ENCODE results near the gene SCARB1. TPM values are rescaled to one million over a fixed set of nuclear protein-coding genes. Genes with fewer than 3 reads are reported as not detected.

Gene SCARB1
- total and polyA plus RNA-seq, 9 donors = 20.8 to 1,262 (median 81.7) TPM

DNA sequence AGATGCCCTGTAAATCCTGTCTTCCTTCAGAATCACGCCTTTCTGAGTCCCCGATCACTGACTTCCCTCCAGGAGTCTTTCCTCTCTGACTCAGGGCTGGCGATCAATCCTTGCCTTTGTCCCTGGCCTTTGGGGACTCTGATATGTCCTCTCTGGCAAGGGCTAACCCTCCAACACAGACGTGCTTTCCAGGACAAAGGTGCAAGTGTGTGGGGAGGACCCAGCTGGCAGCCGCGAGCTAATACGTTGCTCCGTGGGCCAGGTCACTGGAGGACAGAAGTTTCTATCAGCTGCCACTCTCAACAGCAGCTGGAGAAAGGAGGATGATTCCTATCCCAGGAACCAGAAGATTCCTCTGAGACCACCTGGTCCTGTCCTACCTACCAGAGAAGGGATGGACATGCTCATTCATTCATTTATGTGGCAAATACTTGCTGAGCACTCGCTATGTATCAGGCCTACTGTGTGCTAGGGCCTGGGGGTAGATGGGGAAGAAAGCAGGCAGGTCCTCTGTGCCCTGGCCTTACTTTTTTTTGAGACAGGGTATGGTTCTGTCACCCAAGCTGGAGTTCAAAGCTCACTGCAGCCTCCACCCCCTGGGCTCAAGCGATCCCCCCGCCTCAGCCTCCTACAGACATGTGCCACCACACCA lies 8.5 kb upstream of the SCARB1 start:
- no peaks in the 10 kb centered on the region for H3K9me3 ChIP-seq
- DNase-seq = no peak
- no peak for TF ChIP-seq EP300 (IDR thresholded peaks at IDR 0.05)
- TF ChIP-seq, protein P1, sequence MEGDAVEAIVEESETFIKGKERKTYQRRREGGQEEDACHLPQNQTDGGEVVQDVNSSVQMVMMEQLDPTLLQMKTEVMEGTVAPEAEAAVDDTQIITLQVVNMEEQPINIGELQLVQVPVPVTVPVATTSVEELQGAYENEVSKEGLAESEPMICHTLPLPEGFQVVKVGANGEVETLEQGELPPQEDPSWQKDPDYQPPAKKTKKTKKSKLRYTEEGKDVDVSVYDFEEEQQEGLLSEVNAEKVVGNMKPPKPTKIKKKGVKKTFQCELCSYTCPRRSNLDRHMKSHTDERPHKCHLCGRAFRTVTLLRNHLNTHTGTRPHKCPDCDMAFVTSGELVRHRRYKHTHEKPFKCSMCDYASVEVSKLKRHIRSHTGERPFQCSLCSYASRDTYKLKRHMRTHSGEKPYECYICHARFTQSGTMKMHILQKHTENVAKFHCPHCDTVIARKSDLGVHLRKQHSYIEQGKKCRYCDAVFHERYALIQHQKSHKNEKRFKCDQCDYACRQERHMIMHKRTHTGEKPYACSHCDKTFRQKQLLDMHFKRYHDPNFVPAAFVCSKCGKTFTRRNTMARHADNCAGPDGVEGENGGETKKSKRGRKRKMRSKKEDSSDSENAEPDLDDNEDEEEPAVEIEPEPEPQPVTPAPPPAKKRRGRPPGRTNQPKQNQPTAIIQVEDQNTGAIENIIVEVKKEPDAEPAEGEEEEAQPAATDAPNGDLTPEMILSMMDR (IDR thresholded peaks at IDR 0.05) = no peak
- TF ChIP-seq POLR2A (IDR thresholded peaks at IDR 0.05) = no peak
- H3K27ac ChIP-seq = no peak overlapping the region
- no peaks in the 10 kb centered on the region for H3K36me3 ChIP-seq
- no peak overlapping the region for H3K4me3 ChIP-seq
- intact Hi-C loops (cut with DNase I) = no loop called here
- no peaks in the 10 kb centered on the region for H3K27me3 ChIP-seq
- WGBS, 3 donors = 71 to 80% (median 80%) methylated on average over 11 of the region's 11 CpGs
- H3K4me1 ChIP-seq (ENCODE audit: insufficient read depth) = peaks cover 2% of the 10 kb centered on the region

- H3K27ac ChIP-seq = no peak overlapping the region
- no peak for TF ChIP-seq EP300 (IDR thresholded peaks at IDR 0.05)
- TF ChIP-seq POLR2A (IDR thresholded peaks at IDR 0.05) = no peak
- TF ChIP-seq, protein P1 (IDR thresholded peaks at IDR 0.05) = no peak
- intact Hi-C loops (cut with DNase I) = no loop called here
- H3K4me1 ChIP-seq (ENCODE audit: insufficient read depth) = peaks cover 2% of the 10 kb centered on the region
- H3K4me3 ChIP-seq = no peak overlapping the region
- no peaks in the 10 kb centered on the region for H3K36me3 ChIP-seq
- DNase-seq = no peak
- 88 to 92% (median 91%) methylated on average over 4 of the region's 4 CpGs for WGBS, 3 donors
- no peaks in the 10 kb centered on the region for H3K27me3 ChIP-seq
- no peaks in the 10 kb centered on the region for H3K9me3 ChIP-seq
Observed at GRCh38 chr12:124871297-124871696, 7.6 kb upstream of the SCARB1 start.

DNA sequence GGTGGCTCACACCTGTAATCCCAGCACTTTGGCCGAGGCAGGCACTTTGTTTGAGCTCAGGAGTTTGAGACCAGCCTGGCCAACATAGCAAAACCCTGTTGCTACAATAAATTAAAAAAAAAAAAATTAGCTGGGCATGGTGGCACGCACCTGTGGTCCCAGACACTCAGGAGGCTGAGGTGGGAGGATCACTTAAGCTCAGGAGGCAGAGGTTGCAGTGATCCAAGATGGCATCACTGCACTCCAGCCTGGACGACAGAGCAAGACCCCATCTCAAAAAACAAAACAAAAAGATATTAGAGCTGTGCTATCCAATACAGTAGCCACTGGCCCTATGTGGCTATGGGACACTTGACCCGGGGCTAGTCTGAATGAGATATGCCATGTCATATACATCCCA lies 6.9 kb upstream of the SCARB1 start:
- TF ChIP-seq, protein P1 (IDR thresholded peaks at IDR 0.05) = no peak
- no peak for TF ChIP-seq POLR2A (IDR thresholded peaks at IDR 0.05)
- no peak for TF ChIP-seq EP300 (IDR thresholded peaks at IDR 0.05)
- H3K4me3 ChIP-seq = no peak overlapping the region
- peaks cover under 1% of the 10 kb centered on the region for H3K4me1 ChIP-seq (ENCODE audit: insufficient read depth)
- no peak overlapping the region for H3K27ac ChIP-seq
- no peaks in the 10 kb centered on the region for H3K36me3 ChIP-seq
- DNase-seq = no peak
- H3K27me3 ChIP-seq = no peaks in the 10 kb centered on the region
- 89 to 96% (median 95%) methylated on average over 4 of the region's 4 CpGs for WGBS, 3 donors
- no peaks in the 10 kb centered on the region for H3K9me3 ChIP-seq
- intact Hi-C loops (cut with DNase I) = no loop called here

- Histone ChIP-seq H3K4me3 (no peak overlapping the region), H3K4me1 (ENCODE audit: insufficient read depth) (peaks cover 2% of the 10 kb centered on the region), H3K27me3 (no peaks in the 10 kb centered on the region), H3K36me3 (no peaks in the 10 kb centered on the region), H3K27ac (no peak overlapping the region), H3K9me3 (no peaks in the 10 kb centered on the region)
- WGBS, 3 donors = 82 to 88% (median 87%) methylated on average over 17 of the region's 17 CpGs
- TF ChIP-seq EP300 (IDR thresholded peaks at IDR 0.05) (no peak), POLR2A (IDR thresholded peaks at IDR 0.05) (no peak)
- TF ChIP-seq, protein P1 (IDR thresholded peaks at IDR 0.05) = no peak
- no peak for DNase-seq
- intact Hi-C loops (cut with DNase I) = no loop called here
Observed at GRCh38 chr12:124869059-124869665, 5.5 kb upstream of the SCARB1 start.
